ENCODE measurements around the gene C10orf105. TPM values are rescaled to one million over a fixed set of nuclear protein-coding genes. Genes with fewer than 3 reads are reported as not detected.

The C10orf105 gene
- total and polyA plus RNA-seq, 2 donors (not counting 1 experiment from before 2014, with no cell fraction given) = under 0.01 to 0.14 TPM

DNA sequence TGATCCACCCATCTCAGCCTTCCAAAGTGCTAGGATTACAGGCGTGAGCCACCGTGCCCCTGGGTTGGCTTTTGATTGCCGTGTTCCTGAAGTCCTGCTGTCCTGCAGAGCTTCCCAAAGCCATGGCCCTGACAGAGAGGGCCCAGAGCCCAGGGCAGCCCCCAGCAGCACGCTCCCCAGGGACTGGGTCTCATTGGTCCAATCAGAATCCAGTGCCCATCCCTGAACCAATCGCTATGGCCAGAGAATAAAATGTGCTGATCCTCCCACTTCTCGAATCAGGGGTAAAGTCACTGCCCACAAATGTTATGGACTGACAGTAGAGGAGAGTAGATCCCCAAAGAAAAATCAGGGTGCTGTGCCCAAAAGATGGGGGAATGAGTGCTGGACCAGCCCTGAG is 5.0 kb upstream of the C10orf105 start:
- peaks cover 7% of the 10 kb centered on the region for H3K4me1 ChIP-seq (ENCODE audit: control insufficient read depth, extremely low read depth, insufficient read depth, low read length)
- H3K36me3 ChIP-seq (ENCODE audit: control insufficient read depth, insufficient read depth, low read length) = no peaks in the 10 kb centered on the region
- no peak for DNase-seq (ENCODE audit: low read depth in 2 of 2)
- TF ChIP-seq CTCF (conservative IDR thresholded peaks at IDR 0.05 in 1 of 2, IDR thresholded peaks at IDR 0.05 in 1 of 2; ENCODE audit: low read depth in 1 of 2, low read length in 2 of 2) = no peak
- no peak for TF ChIP-seq EZH2 (IDR thresholded peaks at IDR 0.05; ENCODE audit: low read length, missing control alignments)
- no peak overlapping the region for H3K4me2 ChIP-seq (ENCODE audit: extremely low read depth, insufficient read depth, low read length)
- no peak overlapping the region for H3K27ac ChIP-seq (ENCODE audit: insufficient read depth, low read length)
- H3K79me2 ChIP-seq (ENCODE audit: control insufficient read depth, insufficient read depth, low read length) = no peaks in the 10 kb centered on the region
- H3K27me3 ChIP-seq (ENCODE audit: control insufficient read depth, insufficient read depth, low read length) = peaks cover 4% of the 10 kb centered on the region
- no peaks in the 10 kb centered on the region for H4K20me1 ChIP-seq (ENCODE audit: control insufficient read depth, extremely low read depth, insufficient read depth, low read length)
- no peak overlapping the region for H3K4me3 ChIP-seq (replicated peaks in 1 of 4; ENCODE audit: control extremely low read depth in 1 of 4, insufficient read depth in 1 of 4, low read depth in 3 of 4, low read length in 4 of 4)
- no peaks in the 10 kb centered on the region for H3K9me3 ChIP-seq (ENCODE audit: control insufficient read depth, insufficient read depth, low read depth, low read length)
- H3K9ac ChIP-seq (ENCODE audit: insufficient read depth, low read length) = no peak overlapping the region
- no peak overlapping the region for H2AFZ ChIP-seq (ENCODE audit: low read length)

DNA sequence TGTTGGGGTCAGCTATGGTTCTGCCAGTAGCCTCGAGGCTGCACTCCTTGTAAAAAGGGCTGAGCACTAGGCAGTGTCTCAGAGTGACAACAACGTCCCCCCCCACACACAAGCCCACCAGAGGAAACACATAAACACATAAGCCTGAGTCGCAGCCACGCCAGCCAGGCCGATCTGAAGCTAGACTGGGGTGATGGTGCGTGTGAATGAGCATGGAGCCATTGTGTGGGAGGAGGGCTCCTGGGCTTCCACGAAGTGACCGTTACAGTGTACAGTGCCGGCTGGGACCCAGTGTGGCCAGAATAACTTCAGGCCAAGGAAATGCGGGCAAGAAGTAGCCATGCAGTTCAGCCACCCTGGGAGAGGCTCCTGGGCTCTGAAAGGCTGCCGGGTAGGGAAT is 3.7 kb upstream of the C10orf105 start:
- Histone ChIP-seq H2AFZ (ENCODE audit: low read length) (no peak overlapping the region), H3K27ac (ENCODE audit: insufficient read depth, low read length) (no peak overlapping the region), H3K9me3 (ENCODE audit: control insufficient read depth, insufficient read depth, low read depth, low read length) (no peaks in the 10 kb centered on the region), H3K4me3 (replicated peaks in 1 of 4; ENCODE audit: control extremely low read depth in 1 of 4, insufficient read depth in 1 of 4, low read depth in 3 of 4, low read length in 4 of 4) (no peak overlapping the region), H3K4me1 (ENCODE audit: control insufficient read depth, extremely low read depth, insufficient read depth, low read length) (peaks cover 7% of the 10 kb centered on the region), H3K4me2 (ENCODE audit: extremely low read depth, insufficient read depth, low read length) (no peak overlapping the region), H3K79me2 (ENCODE audit: control insufficient read depth, insufficient read depth, low read length) (no peaks in the 10 kb centered on the region), H3K36me3 (ENCODE audit: control insufficient read depth, insufficient read depth, low read length) (no peaks in the 10 kb centered on the region), H4K20me1 (ENCODE audit: control insufficient read depth, extremely low read depth, insufficient read depth, low read length) (no peaks in the 10 kb centered on the region), H3K27me3 (ENCODE audit: control insufficient read depth, insufficient read depth, low read length) (peaks cover 6% of the 10 kb centered on the region), H3K9ac (ENCODE audit: insufficient read depth, low read length) (no peak overlapping the region)
- TF ChIP-seq CTCF (conservative IDR thresholded peaks at IDR 0.05 in 1 of 2, IDR thresholded peaks at IDR 0.05 in 1 of 2; ENCODE audit: low read depth in 1 of 2, low read length in 2 of 2) (no peak), EZH2 (IDR thresholded peaks at IDR 0.05; ENCODE audit: low read length, missing control alignments) (no peak)
- DNase-seq (ENCODE audit: low read depth in 2 of 2) = no peak

- Histone ChIP-seq H4K20me1 (ENCODE audit: control insufficient read depth, extremely low read depth, insufficient read depth, low read length) (no peaks in the 10 kb centered on the region), H3K4me1 (ENCODE audit: control insufficient read depth, extremely low read depth, insufficient read depth, low read length) (peaks cover 4% of the 10 kb centered on the region), H3K27ac (ENCODE audit: insufficient read depth, low read length) (no peak overlapping the region), H3K27me3 (ENCODE audit: control insufficient read depth, insufficient read depth, low read length) (peaks cover 6% of the 10 kb centered on the region), H3K79me2 (ENCODE audit: control insufficient read depth, insufficient read depth, low read length) (no peaks in the 10 kb centered on the region), H3K36me3 (ENCODE audit: control insufficient read depth, insufficient read depth, low read length) (no peaks in the 10 kb centered on the region), H3K4me3 (replicated peaks in 1 of 4; ENCODE audit: control extremely low read depth in 1 of 4, insufficient read depth in 1 of 4, low read depth in 3 of 4, low read length in 4 of 4) (no peak overlapping the region), H2AFZ (ENCODE audit: low read length) (no peak overlapping the region), H3K4me2 (ENCODE audit: extremely low read depth, insufficient read depth, low read length) (no peak overlapping the region), H3K9ac (ENCODE audit: insufficient read depth, low read length) (no peak overlapping the region), H3K9me3 (ENCODE audit: control insufficient read depth, insufficient read depth, low read depth, low read length) (no peaks in the 10 kb centered on the region)
- TF ChIP-seq EZH2 (IDR thresholded peaks at IDR 0.05; ENCODE audit: low read length, missing control alignments) (no peak), CTCF (conservative IDR thresholded peaks at IDR 0.05 in 1 of 2, IDR thresholded peaks at IDR 0.05 in 1 of 2; ENCODE audit: low read depth in 1 of 2, low read length in 2 of 2) (no peak)
- no peak for DNase-seq (ENCODE audit: low read depth in 2 of 2)
Measured at GRCh38 chr10:71722849-71723248, 3.3 kb upstream of the C10orf105 start.

All from fibroblast of lung (primary cell).